Upper lobe of right lung (tissue), 1 donor: Measurements from ENCODE around the gene TDRD7. TPM values are rescaled to one million over a fixed set of nuclear protein-coding genes. Genes with fewer than 3 reads are reported as not detected.

Experiments used
- ATAC-seq: fragments of 200-7000 bp; cut with Tn5 transposase; one replicate; pipeline ENCODE4 v1.9.1; 2020; ENCODE audit warnings: mild to moderate bottlenecking, moderate library complexity
- DNase-seq: peaks from one replicate; pipeline ENCODE4 v3.0.0-alpha.2; 2020
- H3K27ac ChIP-seq: fragments of 200-600 bp; one replicate; pipeline ENCODE4 v1.8.0; 2022
- H3K27me3 ChIP-seq: fragments of 200-600 bp; one replicate; pipeline ENCODE4 v1.8.0; 2022; ENCODE audit warnings: mild to moderate bottlenecking
- H3K36me3 ChIP-seq: fragments of 200-600 bp; one replicate; pipeline ENCODE4 v1.8.0; 2022
- H3K4me1 ChIP-seq: fragments of 200-600 bp; one replicate; pipeline ENCODE4 v1.8.0; 2022
- H3K4me3 ChIP-seq: fragments of 200-600 bp; one replicate; pipeline ENCODE4 v1.8.0; 2022; ENCODE audit warnings: mild to moderate bottlenecking
- H3K9me3 ChIP-seq: fragments of 200-600 bp; one replicate; pipeline ENCODE4 v1.8.0; 2022
- intact Hi-C: fragments of 100-400 bp; cut with DNase I; formaldehyde crosslinking; loops from one replicate; pipeline ENCODE4 v1.11.0; 2022
- total RNA-seq: library from RNA; stranded (reverse); fragmentation: NEBNext Ultra II Directional; extraction: Animal tissue kit (Norgen Biotek cat#: 25700); gene quantifications from one replicate; pipeline ENCODE4 v1.2.1, GENCODE V29; 2021
- TF ChIP-seq, protein P1 (sequence below): fragments of 200-600 bp; IDR thresholded peaks from one replicate; pipeline ENCODE4 v1.8.0; 2022; ENCODE audit warnings: antibody characterized with exemption
- donor health status: DM: no; HTN: yes; CAD: no; lungs with severe emphysema.

TDRD7 gene
- total RNA-seq, 1 donor from 2014 or later: 18.2 TPM

- ATAC-seq: no peak
- TF ChIP-seq, protein P1, sequence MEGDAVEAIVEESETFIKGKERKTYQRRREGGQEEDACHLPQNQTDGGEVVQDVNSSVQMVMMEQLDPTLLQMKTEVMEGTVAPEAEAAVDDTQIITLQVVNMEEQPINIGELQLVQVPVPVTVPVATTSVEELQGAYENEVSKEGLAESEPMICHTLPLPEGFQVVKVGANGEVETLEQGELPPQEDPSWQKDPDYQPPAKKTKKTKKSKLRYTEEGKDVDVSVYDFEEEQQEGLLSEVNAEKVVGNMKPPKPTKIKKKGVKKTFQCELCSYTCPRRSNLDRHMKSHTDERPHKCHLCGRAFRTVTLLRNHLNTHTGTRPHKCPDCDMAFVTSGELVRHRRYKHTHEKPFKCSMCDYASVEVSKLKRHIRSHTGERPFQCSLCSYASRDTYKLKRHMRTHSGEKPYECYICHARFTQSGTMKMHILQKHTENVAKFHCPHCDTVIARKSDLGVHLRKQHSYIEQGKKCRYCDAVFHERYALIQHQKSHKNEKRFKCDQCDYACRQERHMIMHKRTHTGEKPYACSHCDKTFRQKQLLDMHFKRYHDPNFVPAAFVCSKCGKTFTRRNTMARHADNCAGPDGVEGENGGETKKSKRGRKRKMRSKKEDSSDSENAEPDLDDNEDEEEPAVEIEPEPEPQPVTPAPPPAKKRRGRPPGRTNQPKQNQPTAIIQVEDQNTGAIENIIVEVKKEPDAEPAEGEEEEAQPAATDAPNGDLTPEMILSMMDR: no peak
- intact Hi-C loops: no loop called here
- no peaks in the 10 kb centered on the region for H3K4me1 ChIP-seq
- no peaks in the 10 kb centered on the region for H3K27me3 ChIP-seq
- no peaks in the 10 kb centered on the region for H3K9me3 ChIP-seq
- no peak overlapping the region for H3K27ac ChIP-seq
- DNase-seq: no peak
- peaks cover 65% of the 10 kb centered on the region for H3K36me3 ChIP-seq
- no peak overlapping the region for H3K4me3 ChIP-seq
Observed at GRCh38 chr9:97430316-97431043, 18.6 kb downstream of the TDRD7 start.

- Histone ChIP-seq H3K36me3 (peaks cover 65% of the 10 kb centered on the region), H3K4me1 (no peaks in the 10 kb centered on the region), H3K27ac (no peak overlapping the region), H3K9me3 (no peaks in the 10 kb centered on the region), H3K27me3 (no peaks in the 10 kb centered on the region), H3K4me3 (no peak overlapping the region)
- no peak for DNase-seq
- no peak for ATAC-seq
- TF ChIP-seq, protein P1: no peak
- intact Hi-C loops: no loop called here
Observed at GRCh38 chr9:97431044-97431441, 19.1 kb downstream of the TDRD7 start.

DNA sequence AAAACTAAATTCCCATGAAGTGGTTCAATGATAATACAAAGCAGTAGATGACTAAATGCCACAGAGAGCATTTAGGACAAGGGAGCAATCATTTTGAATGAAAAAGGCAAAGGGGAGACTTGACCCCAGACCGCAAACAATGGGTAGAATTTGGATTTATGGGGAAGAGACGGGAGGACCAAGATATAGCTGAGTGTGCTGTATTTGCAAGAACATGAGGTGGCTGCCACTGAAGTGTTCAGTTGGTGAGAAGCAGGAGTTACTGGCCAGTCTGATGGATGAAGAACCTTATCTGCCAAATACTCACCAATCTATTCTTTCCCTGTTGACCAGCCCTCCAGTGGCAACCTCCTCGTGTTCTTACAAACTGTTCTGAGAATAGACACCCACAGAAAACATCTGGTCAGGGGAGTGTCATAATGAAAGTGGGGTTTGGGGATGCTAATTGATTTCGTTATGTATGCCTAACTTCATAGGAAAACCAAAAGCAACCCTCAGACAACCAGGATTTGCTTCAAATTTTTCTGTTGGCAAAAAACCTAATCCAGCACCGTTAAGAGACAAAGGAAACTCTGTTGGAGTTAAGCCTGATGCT is 19.8 kb downstream of the TDRD7 start:
- DNase-seq (no peak), ATAC-seq (no peak)
- H3K27ac ChIP-seq: no peak overlapping the region
- intact Hi-C loops: no loop called here
- TF ChIP-seq, protein P1: no peak
- no peaks in the 10 kb centered on the region for H3K27me3 ChIP-seq
- no peak overlapping the region for H3K4me3 ChIP-seq
- no peaks in the 10 kb centered on the region for H3K9me3 ChIP-seq
- H3K4me1 ChIP-seq: no peaks in the 10 kb centered on the region
- peaks cover 65% of the 10 kb centered on the region for H3K36me3 ChIP-seq

DNA sequence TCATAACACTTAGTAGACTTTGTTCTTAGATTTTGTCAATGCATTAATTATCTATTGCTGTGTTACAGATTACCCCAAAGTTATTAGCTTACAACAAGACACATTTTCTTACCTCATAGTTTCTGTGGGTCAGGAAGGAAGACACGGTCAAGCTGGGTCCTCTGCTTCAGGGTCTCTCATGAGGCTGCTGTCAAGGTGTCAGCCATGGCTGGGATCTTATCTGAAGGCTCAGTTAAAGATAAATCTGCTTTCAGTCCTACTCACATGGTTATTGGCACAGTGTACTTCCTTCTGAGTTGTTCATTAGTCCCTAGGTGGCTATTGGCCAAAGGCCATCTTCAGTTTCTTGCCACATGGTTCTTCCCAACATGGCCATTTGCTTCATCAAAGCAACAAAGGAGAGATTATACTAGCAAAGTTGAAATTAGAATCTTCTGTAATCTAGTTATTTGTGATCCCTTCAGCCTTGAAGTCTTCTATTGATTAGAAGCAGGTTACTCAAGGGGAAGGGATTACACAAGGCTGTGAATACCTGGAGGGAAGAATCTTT is 25.2 kb downstream of the TDRD7 start:
- TF ChIP-seq, protein P1: no peak
- H3K36me3 ChIP-seq: peaks cover 46% of the 10 kb centered on the region

DNA sequence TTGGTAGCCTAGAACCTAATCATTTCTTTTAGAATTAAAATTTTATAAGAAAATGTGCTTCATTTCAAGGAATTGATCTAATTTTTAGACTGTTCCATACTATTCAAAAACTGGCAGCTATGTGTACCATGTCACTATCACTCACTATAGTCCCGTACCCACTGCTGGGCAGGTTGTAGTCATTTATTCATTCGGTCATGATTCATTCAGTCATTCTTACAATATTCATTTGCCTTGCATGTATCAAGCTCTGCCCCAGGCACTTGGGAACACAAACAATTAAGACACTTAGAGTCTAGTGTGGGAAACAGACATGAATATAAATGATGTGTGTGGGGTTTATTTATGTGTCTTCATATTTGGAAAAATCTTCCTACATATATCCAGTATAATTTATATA is 26.4 kb downstream of the TDRD7 start:
- no peaks in the 10 kb centered on the region for H3K9me3 ChIP-seq
- H3K27me3 ChIP-seq: no peaks in the 10 kb centered on the region
- H3K27ac ChIP-seq: no peak overlapping the region
- TF ChIP-seq, protein P1: no peak
- ATAC-seq (no peak), DNase-seq (no peak)
- no peak overlapping the region for H3K4me3 ChIP-seq
- H3K4me1 ChIP-seq: no peaks in the 10 kb centered on the region
- peaks cover 36% of the 10 kb centered on the region for H3K36me3 ChIP-seq
- intact Hi-C loops: no loop called here

More for the DNA sequence above, 25.2 kb downstream of the TDRD7 start:
- ATAC-seq (no peak), DNase-seq (no peak)
- Histone ChIP-seq H3K4me3 (no peak overlapping the region), H3K27me3 (no peaks in the 10 kb centered on the region), H3K27ac (no peak overlapping the region), H3K4me1 (no peaks in the 10 kb centered on the region), H3K9me3 (no peaks in the 10 kb centered on the region)
- intact Hi-C loops: no loop called here
